K562 (cell line): Measurements from ENCODE around the gene RHOF. TPM values are rescaled to one million over a fixed set of nuclear protein-coding genes. Genes with fewer than 3 reads are reported as not detected.

ENCODE experiments used
- ARHGAP35 ChIP-seq: fragments of 450-650 bp; IDR thresholded peaks from 2 replicates; pipeline ENCODE4 v1.6.1; 2018; ENCODE audit not compliant: partially characterized antibody
- ATF3 ChIP-seq, 2 experiments: fragments of 450-650 bp in 1 of 2; sonication (generic) in 1 of 2; formaldehyde crosslinking in 1 of 2; IDR thresholded peaks in 1 of 2; conservative IDR thresholded peaks in 1 of 2; 2 replicates each; pipeline versions ENCODE4 v1.6.1 to v1.8.1; 2016 to 2023; ENCODE audit warnings: mild to moderate bottlenecking in 2 of 2, moderate library complexity in 2 of 2, inconsistent platforms in 1 of 2, missing genetic modification reagents in 1 of 2
- BHLHE40 ChIP-seq: IDR thresholded peaks from 2 replicates; pipeline ENCODE4 v1.6.1; 2011; ENCODE audit warnings: low read length, improper control_type of control experiment
- CC2D1A ChIP-seq: fragments of 450-650 bp; IDR thresholded peaks from 2 replicates; pipeline ENCODE4 v1.6.1; 2017; ENCODE audit warnings: mild to moderate bottlenecking
- CREM ChIP-seq: IDR thresholded peaks from 2 replicates; pipeline ENCODE4 v1.6.1; 2014; ENCODE audit warnings: antibody characterized with exemption, low read depth
- CTBP1 ChIP-seq: fragments of 450-650 bp; IDR thresholded peaks from 2 replicates; pipeline ENCODE4 v1.6.1; 2016; ENCODE audit warnings: borderline replicate concordance
- DDX20 ChIP-seq: fragments of 450-650 bp; IDR thresholded peaks from 2 replicates; pipeline ENCODE4 v1.6.1; 2016; ENCODE audit warnings: missing genetic modification characterization, low read depth, mild to moderate bottlenecking, missing compliant biosample characterization, moderate library complexity
- E2F1 ChIP-seq: sonication (generic); formaldehyde crosslinking; IDR thresholded peaks from 2 replicates; pipeline ENCODE4 v1.8.1; 2023; ENCODE audit warnings: mild to moderate bottlenecking, missing genetic modification reagents, moderate library complexity
- ELF2 ChIP-seq: fragments of 250-450 bp; sonication (Bioruptor Pico); IDR thresholded peaks from 2 replicates; pipeline ENCODE4 v1.5.0; 2021; ENCODE audit warnings: mild to moderate bottlenecking
- ESRRA ChIP-seq: fragments of 450-650 bp; IDR thresholded peaks from 2 replicates; pipeline ENCODE4 v1.6.1; 2014; ENCODE audit warnings: low read depth, mild to moderate bottlenecking, moderate library complexity, borderline replicate concordance
- FOXK1 ChIP-seq: sonication (generic); formaldehyde crosslinking; IDR thresholded peaks from 2 replicates; pipeline ENCODE4 v1.8.0; 2022; ENCODE audit warnings: missing genetic modification reagents, mild to moderate bottlenecking, borderline replicate concordance
- FOXK2 ChIP-seq, 2 experiments: fragments of 450-650 bp; IDR thresholded peaks in 1 of 2; conservative IDR thresholded peaks in 1 of 2; 2 replicates each; pipeline ENCODE4 v1.6.1; 2016; ENCODE audit warnings: low read depth in 2 of 2, mild to moderate bottlenecking in 1 of 2
- FOXO4 ChIP-seq: fragments of 450-650 bp; formaldehyde crosslinking; IDR thresholded peaks from 2 replicates; pipeline ENCODE4 v1.4.0; 2020; ENCODE audit warnings: mild to moderate bottlenecking, moderate library complexity
- GABPB2 ChIP-seq: fragments of 250-450 bp; sonication (Bioruptor Pico); conservative IDR thresholded peaks from 2 replicates; pipeline ENCODE4 v1.5.1; 2021; ENCODE audit warnings: mild to moderate bottlenecking
- GTF2B ChIP-seq: IDR thresholded peaks from 2 replicates; pipeline ENCODE4 v1.6.1; 2011; ENCODE audit not compliant: insufficient read length; ENCODE audit errors: extremely low read depth
- HDGF ChIP-seq: fragments of 450-650 bp; IDR thresholded peaks from 2 replicates; pipeline ENCODE4 v1.6.1; 2016
- JUND ChIP-seq, 2 experiments: IDR thresholded peaks; 2 replicates in 1 of 2; 3 replicates in 1 of 2; pipeline ENCODE4 v1.6.1; 2011; ENCODE audit warnings: borderline replicate concordance in 2 of 2, low read depth in 2 of 2, low read length in 2 of 2, improper control_type of control experiment in 1 of 2, missing biosample characterization in 1 of 2, missing genetic modification characterization in 1 of 2, missing genetic modification reagents in 1 of 2
- MEF2D ChIP-seq: conservative IDR thresholded peaks from 2 replicates; pipeline ENCODE4 v1.6.1; 2016; ENCODE audit warnings: low read depth, missing genetic modification characterization, missing compliant biosample characterization
- PHB ChIP-seq: fragments of 250-450 bp; sonication (Bioruptor Pico); IDR thresholded peaks from 2 replicates; pipeline ENCODE4 v1.5.0; 2021
- RBM25 ChIP-seq: fragments of 200-400 bp; formaldehyde crosslinking; IDR thresholded peaks from 2 replicates; pipeline ENCODE4 v1.6.1; 2018; ENCODE audit warnings: low read length, low read depth, moderate library complexity; ENCODE audit not compliant: severe bottlenecking
- SIRT6 ChIP-seq: IDR thresholded peaks from one replicate; pipeline ENCODE4 v1.6.1; 2012; ENCODE audit warnings: low read depth, mild to moderate bottlenecking, control low read depth, inconsistent platforms, low read length, moderate library complexity
- SPI1 ChIP-seq: IDR thresholded peaks from 2 replicates; pipeline ENCODE4 v1.6.1; 2011; ENCODE audit warnings: low read depth, low read length, control low read depth, borderline replicate concordance
- STAG1 ChIP-seq: sonication (generic); formaldehyde crosslinking; IDR thresholded peaks from 2 replicates; pipeline ENCODE4 v1.5.0; 2020; ENCODE audit warnings: missing genetic modification reagents, borderline replicate concordance
- ZNF274 ChIP-seq: IDR thresholded peaks from 2 replicates; pipeline ENCODE4 v1.6.1; 2011; ENCODE audit warnings: low read depth, mild to moderate bottlenecking, low read length, moderate library complexity, borderline replicate concordance
- ZNF436 ChIP-seq: fragments of 250-450, 450-650 bp; sonication (Bioruptor Pico); formaldehyde crosslinking; IDR thresholded peaks from 2 replicates; pipeline ENCODE4 v1.7.0; 2020; ENCODE audit warnings: mild to moderate bottlenecking
- ZNF695 ChIP-seq: fragments of 450-650 bp; formaldehyde crosslinking; IDR thresholded peaks from 2 replicates; pipeline ENCODE4 v1.4.0; 2020; ENCODE audit warnings: mild to moderate bottlenecking, moderate library complexity
- polyA plus RNA-seq, 8 experiments: library from polyadenylated mRNA; depleted of rRNA in 4 of 8; stranded (reverse) in 5 of 8; unstranded in 3 of 8; fragments of >200 nt; fragmentation: Nextera tagmentation in 2 of 8; fragmentation: Illumina TruSeq in 1 of 8; extraction: Ambion mirVana in 2 of 8; extraction: Trizol in 1 of 8; gene quantifications; 2 replicates each; pipeline versions ENCODE4 v1.2.1 to v1.2.3, GENCODE V29; 2011 to 2014; ENCODE audit warnings: inconsistent platforms in 1 of 8, missing spikeins in 1 of 8
- total RNA-seq, 7 experiments: library from RNA; depleted of rRNA in 6 of 7; stranded (reverse); fragments of >200 nt in 6 of 7; fragmentation: Illumina TruSeq in 2 of 7; extraction: Trizol in 2 of 7; gene quantifications; 2 replicates each; pipeline versions ENCODE4 v1.2.1 to v1.2.3, GENCODE V29; 2011 to 2021; ENCODE audit warnings: low replicate concordance in 1 of 7

The RHOF gene
- total and polyA plus RNA-seq, 9 of the 15 experiments (the other 6 are each of a cell fraction or from before 2014, with no cell fraction given) = 0.13 to 10.1 (median 4.0) TPM

GRCh38 chr12:121741743-121742142, 51.7 kb downstream of the RHOF start (continued):
- TF ChIP-seq CC2D1A (no peak), ESRRA (no peak), MEF2D (tag) (no peak), FOXO4 (CRISPR knock-in tag) (no peak), ZNF695 (CRISPR knock-in tag) (no peak), ATF3 (IDR thresholded peaks at IDR 0.05) (peak; percentile 42; the same call in 1 of the 2 replicates), ATF3 (CRISPR knock-in tag; conservative IDR thresholded peaks at IDR 0.05) (no peak), STAG1 (no peak), FOXK2 (conservative IDR thresholded peaks at IDR 0.05 in 1 of 2, IDR thresholded peaks at IDR 0.05 in 1 of 2; ENCODE audit: low read depth in 2 of 2) (peak in 1 of 2 experiments; percentile 22; a peak in 1 of 4 replicates), JUND (IDR thresholded peaks at IDR 0.05; ENCODE audit: borderline replicate concordance, low read depth, low read length) (peak; percentile 67; the same call in 1 of the 2 replicates), JUND (tag; IDR thresholded peaks at IDR 0.05; ENCODE audit: borderline replicate concordance, low read depth, low read length) (no peak; the same call in 2 of the 3 replicates), CTBP1 (0 out of 2 replicates have a peak, but pooled peaks have one; percentile 21), ELF2 (CRISPR knock-in tag) (no peak), ZNF436 (CRISPR knock-in tag) (no peak), BHLHE40 (no peak), SIRT6 (no peak), RBM25 (no peak), E2F1 (CRISPR knock-in tag) (no peak), DDX20 (tag) (no peak), GABPB2 (no peak), PHB (CRISPR knock-in tag) (no peak), ARHGAP35 (no peak), ZNF274 (no peak), FOXK1 (no peak), CREM (no peak), SPI1 (peak; percentile 55; the same call in 1 of the 2 replicates), GTF2B (no peak), HDGF (no peak)
